T-cell (primary cell): Measurements from ENCODE around the gene ERI3. TPM values are rescaled to one million over a fixed set of nuclear protein-coding genes. Genes with fewer than 3 reads are reported as not detected.

Experiments used
- ATAC-seq, 4 experiments: fragments of 200-7000 bp in 3 of 4; fragments of 150-1000 bp in 1 of 4; cut with Tn5 transposase; replicated peaks in 1 of 4; 1 replicate in 3 of 4; 2 replicates in 1 of 4; pipeline ENCODE4 v1.10.0; 2021; ENCODE audit warnings: moderate library complexity in 3 of 4, mild to moderate bottlenecking in 2 of 4, moderate number of reproducible peaks in 1 of 4
- CTCF ChIA-PET, 2 donors: fragments of 300-600 bp; sonication (Branson Sonifier 250); formaldehyde crosslinking; loops; one replicate each; lab custom pipeline; 2022; ENCODE audit warnings: antibody characterized with exemption in 2 of 2; lab: Charles Lee
- POLR2A ChIA-PET, 2 donors: fragments of 300-600 bp; sonication (Branson Sonifier 250); formaldehyde crosslinking; loops; one replicate each; lab custom pipeline; 2022; ENCODE audit warnings: antibody characterized with exemption in 2 of 2; lab: Charles Lee
- DNase-seq, 35 experiments: peaks; one replicate each; pipeline versions ENCODE4 v3.0.0 to v3.0.0-alpha.2; 2013 to 2023
- H3K27ac ChIP-seq: one replicate; pipeline ENCODE4 v1.5.1; 2013; ENCODE audit warnings: low read length
- H3K27me3 ChIP-seq, 2 experiments: replicated peaks in 1 of 2; 1 replicate in 1 of 2; 2 replicates in 1 of 2; pipeline versions ENCODE4 v1.6.1 to v1.7.0; 2013; ENCODE audit warnings: low read length in 1 of 2, mixed read lengths in 1 of 2; ENCODE audit not compliant: control insufficient read depth in 2 of 2, insufficient read depth in 2 of 2; ENCODE audit errors: extremely low read depth in 1 of 2
- H3K36me3 ChIP-seq, 2 donors: 1 replicate in 1 of 2; 2 replicates in 1 of 2; pipeline versions ENCODE4 v1.6.1 to v1.7.0; 2013; ENCODE audit warnings: low read length in 1 of 2; ENCODE audit not compliant: control insufficient read depth in 2 of 2, insufficient read depth in 1 of 2; ENCODE audit errors: extremely low read depth in 1 of 2
- H3K4me1 ChIP-seq, 2 experiments: 1 replicate in 1 of 2; 2 replicates in 1 of 2; pipeline versions ENCODE4 v1.6.1 to v1.7.0; 2013; ENCODE audit warnings: low read length in 2 of 2, mixed read lengths in 1 of 2; ENCODE audit not compliant: insufficient read depth in 2 of 2, control insufficient read depth in 1 of 2; ENCODE audit errors: extremely low read depth in 1 of 2
- H3K4me3 ChIP-seq, 2 donors: 1 replicate in 1 of 2; 2 replicates in 1 of 2; pipeline versions ENCODE4 v1.5.1 to v1.7.0; 2013; ENCODE audit warnings: mild to moderate bottlenecking in 2 of 2, low read length in 1 of 2, moderate library complexity in 1 of 2; ENCODE audit not compliant: control insufficient read depth in 1 of 2; ENCODE audit errors: extremely low read depth in 1 of 2
- H3K9me3 ChIP-seq: 2 replicates; pipeline ENCODE4 v1.7.0; 2013
- H3K27ac Mint-ChIP-seq, 2 donors: one replicate each; pipeline ENCODE4 v1.8.0; 2020 to 2021; ENCODE audit warnings: mild to moderate bottlenecking in 2 of 2, mixed read lengths in 2 of 2
- H3K27me3 Mint-ChIP-seq, 2 donors: one replicate each; pipeline ENCODE4 v1.8.0; 2021 to 2022; ENCODE audit warnings: mixed read lengths in 2 of 2
- H3K36me3 Mint-ChIP-seq: one replicate; pipeline ENCODE4 v1.8.0; 2021; ENCODE audit warnings: mixed read lengths
- H3K4me1 Mint-ChIP-seq, 3 donors: one replicate each; pipeline ENCODE4 v1.8.0; 2020 to 2022; ENCODE audit warnings: mixed read lengths in 3 of 3, mild to moderate bottlenecking in 1 of 3
- H3K4me3 Mint-ChIP-seq, 3 donors: one replicate each; pipeline ENCODE4 v1.8.0; 2020 to 2022; ENCODE audit warnings: mild to moderate bottlenecking in 3 of 3, mixed read lengths in 3 of 3, moderate library complexity in 3 of 3
- H3K9me3 Mint-ChIP-seq, 3 donors: one replicate each; pipeline ENCODE4 v1.8.0; 2020 to 2022; ENCODE audit warnings: mixed read lengths in 3 of 3
- WGBS: methylation state at CpG from one replicate; pipeline ENCODE4 v1.1.5; 2013; ENCODE audit warnings: missing lambda C conversion rate; ENCODE audit not compliant: insufficient coverage; 5-methylcytosine and 5-hydroxymethylcytosine counted together
- total RNA-seq, 35 experiments: library from RNA in 6 of 35; stranded (reverse) in 6 of 35; fragments of 120-200 nt in 1 of 35; gene quantifications; one replicate each; pipeline versions ENCODE4 v1.2.1 to v1.2.4 and lab custom pipeline; 2013 to 2026

ERI3 gene
- total RNA-seq, 5 donors from 2014 or later (not counting 1 experiment from before 2014, with no cell fraction given): 29.3 to 39.4 (median 33.0) TPM

DNA sequence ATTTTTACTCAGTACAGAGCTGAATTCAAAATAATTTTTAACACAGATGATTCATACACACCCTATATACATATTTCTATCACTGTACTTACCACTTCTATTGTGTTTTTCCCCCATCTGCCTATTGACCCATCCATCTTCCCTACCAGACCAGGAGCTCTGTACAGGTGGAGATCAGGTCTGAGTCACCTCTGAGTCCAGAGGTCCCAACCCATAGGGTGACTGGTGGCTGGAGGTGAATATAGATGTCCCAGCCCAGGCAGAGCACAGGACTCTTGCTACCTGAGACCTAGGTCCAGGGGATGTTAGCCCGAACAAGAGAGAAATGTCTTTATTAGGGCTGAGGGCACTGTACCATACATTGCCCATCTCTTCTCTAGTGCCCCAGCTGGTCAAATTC, 87.0 kb downstream of the ERI3 start:
- no peak for ATAC-seq
- Mint-ChIP-seq H3K4me3 (no peak overlapping the region), H3K27ac (no peak overlapping the region), H3K9me3 (no peaks in the 10 kb centered on the region), H3K36me3 (peaks cover 8% of the 10 kb centered on the region), H3K4me1 (peaks cover 8 to 29% (median 12%) of the 10 kb centered on the region in 3 donors), H3K27me3 (no peaks in the 10 kb centered on the region)
- CTCF ChIA-PET: no interaction called here
- Histone ChIP-seq H3K4me3 (no peak overlapping the region), H3K27me3 (no peaks in the 10 kb centered on the region), H3K36me3 (no peaks in the 10 kb centered on the region), H3K9me3 (no peaks in the 10 kb centered on the region), H3K4me1 (peaks cover 0 to 3% of the 10 kb centered on the region in 2 experiments), H3K27ac (no peak overlapping the region)
- POLR2A ChIA-PET: interaction anchor here in 1 of 2 donors (0.5 kb wide), 1 partner anchor 62 kb away, joined by 3 read pairs; no protein-coding TSS in a partner anchor
- no CpG with 5 or more reads among the region's 1 CpG for WGBS
- DNase-seq: no peak

GRCh38 chr1:44267438-44267837, 87.6 kb downstream of the ERI3 start:
- Mint-ChIP-seq H3K4me3 (no peak overlapping the region), H3K9me3 (no peaks in the 10 kb centered on the region), H3K27me3 (no peaks in the 10 kb centered on the region), H3K4me1 (peaks cover 8 to 30% (median 12%) of the 10 kb centered on the region in 3 donors), H3K36me3 (peaks cover 8% of the 10 kb centered on the region), H3K27ac (no peak overlapping the region)
- no peak for DNase-seq
- Histone ChIP-seq H3K27me3 (no peaks in the 10 kb centered on the region), H3K4me3 (no peak overlapping the region), H3K9me3 (no peaks in the 10 kb centered on the region), H3K27ac (no peak overlapping the region), H3K4me1 (peaks cover 0 to 3% of the 10 kb centered on the region in 2 experiments), H3K36me3 (peaks cover 0 to 2% of the 10 kb centered on the region in 2 donors)
- ChIA-PET POLR2A (no interaction called here), CTCF (no interaction called here)
- WGBS: 94% methylated on average over 5 of the region's 5 CpGs
- no peak for ATAC-seq

DNA sequence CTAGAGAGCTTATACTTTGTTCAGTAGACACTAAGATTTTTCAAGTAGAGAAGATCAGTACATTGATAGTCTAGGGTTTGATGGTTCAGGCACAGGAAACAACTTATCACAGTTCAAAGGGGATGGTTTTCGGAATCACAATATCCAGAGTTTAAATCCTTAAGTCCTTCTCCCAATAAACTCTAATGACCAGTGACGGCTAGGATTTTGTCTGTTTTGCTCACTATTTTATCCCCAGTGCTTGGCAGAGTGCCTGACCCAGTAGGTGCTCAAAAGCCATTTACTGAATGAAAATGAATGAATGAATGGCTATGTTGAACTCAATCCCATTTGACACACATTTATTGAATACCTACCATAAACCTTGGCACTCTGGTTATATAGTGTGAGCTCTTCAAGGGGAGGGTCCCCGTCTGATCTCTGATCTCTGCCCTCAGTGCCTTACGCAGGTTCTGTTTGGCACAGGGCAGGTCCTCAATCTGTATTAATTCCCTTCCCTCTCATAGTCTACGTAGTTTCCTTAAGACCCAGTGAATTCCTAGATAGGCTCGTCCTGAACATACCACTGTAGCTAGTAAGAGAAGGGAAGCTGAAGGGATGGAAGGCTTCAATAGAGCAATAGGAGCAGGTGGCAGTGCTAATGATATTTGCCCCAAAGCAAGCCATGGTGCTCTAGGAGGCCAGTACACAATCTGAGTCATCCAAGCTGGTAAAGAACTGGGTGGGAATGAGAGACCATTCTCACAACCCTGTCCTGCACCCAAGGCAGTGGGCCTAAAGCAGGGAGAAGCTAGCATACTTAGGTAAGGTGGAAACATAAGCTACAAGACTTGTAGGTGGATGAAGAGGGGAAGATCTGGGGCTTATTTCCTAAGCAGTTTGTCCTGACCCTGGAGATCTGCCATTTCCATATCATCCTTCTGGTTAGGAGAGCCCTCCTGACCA, 88.4 kb downstream of the ERI3 start:
- H3K27ac ChIP-seq: no peak overlapping the region
- no peaks in the 10 kb centered on the region for H3K9me3 ChIP-seq
- no peaks in the 10 kb centered on the region for H3K27me3 Mint-ChIP-seq

DNA sequence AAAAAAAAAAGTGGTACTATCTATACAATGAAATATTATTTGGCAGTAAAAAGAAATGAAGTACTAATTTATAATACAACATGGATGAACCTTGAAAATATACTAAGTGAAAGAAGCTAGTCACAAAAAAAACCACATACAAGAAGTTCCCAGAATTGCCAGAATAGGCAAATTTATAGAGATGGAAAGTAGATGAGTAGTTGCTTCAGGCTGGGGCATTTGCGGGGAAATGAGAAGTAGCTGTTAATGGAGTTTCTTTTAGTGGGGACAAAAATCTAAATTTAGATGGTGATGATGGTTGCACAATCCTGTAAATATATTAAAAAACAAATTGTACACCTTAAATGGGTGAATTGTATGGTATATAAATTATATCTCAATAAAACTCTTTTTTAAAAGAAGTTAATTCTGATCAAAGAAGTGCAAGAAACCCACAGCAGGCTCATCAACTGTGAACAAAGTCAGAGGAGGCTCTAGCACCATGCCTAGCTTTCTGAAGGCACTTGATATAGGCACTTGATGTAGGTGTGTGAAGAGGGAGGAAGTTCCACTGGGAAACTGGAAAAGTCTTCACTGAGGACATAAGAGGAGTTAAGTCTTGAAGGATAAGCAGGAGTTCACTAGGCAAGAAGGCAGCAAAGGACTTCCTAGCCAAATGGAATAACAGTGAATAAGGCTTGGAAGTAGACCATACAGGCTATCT, 89.2 kb downstream of the ERI3 start:
- POLR2A ChIA-PET: no interaction called here
- Mint-ChIP-seq H3K36me3 (peaks cover 18% of the 10 kb centered on the region), H3K27ac (no peak overlapping the region), H3K4me3 (no peak overlapping the region), H3K9me3 (no peaks in the 10 kb centered on the region), H3K27me3 (no peaks in the 10 kb centered on the region), H3K4me1 (peaks cover 8 to 40% (median 10%) of the 10 kb centered on the region in 3 donors)
- H3K4me1 ChIP-seq: peaks cover 0 to 3% of the 10 kb centered on the region in 2 experiments
- H3K36me3 ChIP-seq: peaks cover 0 to 4% of the 10 kb centered on the region in 2 donors
- CTCF ChIA-PET: no interaction called here
- H3K9me3 ChIP-seq: no peaks in the 10 kb centered on the region
- no peak for DNase-seq
- WGBS: no CpG with 5 or more reads among the region's 1 CpG
- H3K27ac ChIP-seq: no peak overlapping the region
- ATAC-seq: no peak
- H3K27me3 ChIP-seq: no peaks in the 10 kb centered on the region
- H3K4me3 ChIP-seq: no peak overlapping the region

More for the DNA sequence above, 88.4 kb downstream of the ERI3 start:
- Mint-ChIP-seq H3K27ac (no peak overlapping the region), H3K4me1 (peaks cover 8 to 38% (median 10%) of the 10 kb centered on the region in 3 donors), H3K4me3 (no peak overlapping the region), H3K9me3 (no peaks in the 10 kb centered on the region), H3K36me3 (peaks cover 14% of the 10 kb centered on the region)
- ChIA-PET CTCF (no interaction called here), POLR2A (no interaction called here)
- Histone ChIP-seq H3K4me1 (peaks cover 0 to 3% of the 10 kb centered on the region in 2 experiments), H3K27me3 (no peaks in the 10 kb centered on the region), H3K4me3 (no peak overlapping the region), H3K36me3 (peaks cover 0 to 4% of the 10 kb centered on the region in 2 donors)
- DNase-seq (no peak), ATAC-seq (no peak)
- 100% methylated on average over 1 of the region's 6 CpGs for WGBS

DNA sequence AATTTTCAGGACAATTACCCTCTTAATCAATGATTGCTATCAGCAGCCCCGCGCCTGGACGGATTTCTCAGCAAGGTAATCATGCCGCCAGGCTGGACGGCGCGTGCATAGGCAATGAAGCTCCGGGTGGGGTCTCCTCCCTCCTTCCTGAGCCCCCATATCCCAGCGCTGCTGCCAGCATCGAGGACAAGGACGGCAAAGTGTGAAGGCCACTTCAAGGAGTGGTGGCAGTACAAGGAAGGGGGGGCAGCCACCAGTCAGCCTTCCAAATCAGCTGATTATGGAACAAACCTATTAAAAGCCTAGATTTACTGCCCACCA, 90.6 kb downstream of the ERI3 start:
- no peak overlapping the region for H3K27ac ChIP-seq
- ChIA-PET CTCF (interaction anchor here in 1 of 2 donors (0.7 kb wide), 1 partner anchor 253 kb away, joined by 3 read pairs; no protein-coding TSS in a partner anchor), POLR2A (no interaction called here)
- no peak for DNase-seq
- H3K27me3 ChIP-seq: no peaks in the 10 kb centered on the region
- H3K4me3 Mint-ChIP-seq: no peak overlapping the region
- peaks cover 0 to 7% of the 10 kb centered on the region in 2 donors for H3K36me3 ChIP-seq
- H3K36me3 Mint-ChIP-seq: peaks cover 18% of the 10 kb centered on the region
- H3K4me1 ChIP-seq: peaks cover 0 to 3% of the 10 kb centered on the region in 2 experiments
- H3K4me3 ChIP-seq: no peak overlapping the region
- no peak overlapping the region for H3K27ac Mint-ChIP-seq
- no peaks in the 10 kb centered on the region for H3K27me3 Mint-ChIP-seq
- ATAC-seq: no peak
- peaks cover 8 to 44% (median 10%) of the 10 kb centered on the region in 3 donors for H3K4me1 Mint-ChIP-seq
- no peaks in the 10 kb centered on the region for H3K9me3 ChIP-seq
- WGBS: 100% methylated on average over 3 of the region's 11 CpGs
- no peaks in the 10 kb centered on the region for H3K9me3 Mint-ChIP-seq
